Measurements from ENCODE around the gene QRFP. TPM values are rescaled to one million over a fixed set of nuclear protein-coding genes. Genes with fewer than 3 reads are reported as not detected.

QRFP gene
- polyA plus RNA-seq, 3 donors: 0.18 to 0.60 (median 0.21) TPM

- TF ChIP-seq CTCF (IDR thresholded peaks at IDR 0.05): no peak
- H3K36me3 ChIP-seq (replicated peaks in 1 of 2; ENCODE audit: control insufficient read depth in 1 of 2, insufficient read depth in 2 of 2, low read length in 2 of 2): no peaks in the 10 kb centered on the region
- peaks cover 36% of the 10 kb centered on the region for H4K20me1 ChIP-seq (ENCODE audit: insufficient read depth, low read length)
- no peak overlapping the region for H3K9ac ChIP-seq (ENCODE audit: insufficient read depth, low read length, poor library complexity, severe bottlenecking)
- no peaks in the 10 kb centered on the region for H3K9me3 ChIP-seq (replicated peaks in 1 of 2; ENCODE audit: control insufficient read depth in 1 of 2, insufficient read depth in 1 of 2, low read length in 2 of 2)
- no peak overlapping the region for H3K4me2 ChIP-seq (replicated peaks; ENCODE audit: extremely low read depth, low read length, poor library complexity, severe bottlenecking)
- peaks cover 27% of the 10 kb centered on the region for H3K4me1 Mint-ChIP-seq
- no CpG with 5 or more reads among the region's 7 CpGs for WGBS (ENCODE audit: insufficient coverage)
- no peak overlapping the region for H3K4me3 ChIP-seq (replicated peaks in 1 of 3; ENCODE audit: low read depth in 2 of 3, low read length in 3 of 3)
- H3K4me1 ChIP-seq (ENCODE audit: control insufficient read depth in 1 of 2, insufficient read depth in 2 of 2, low read length in 2 of 2): peaks cover 0 to 4% of the 10 kb centered on the region in 2 donors
- H3K27me3 ChIP-seq (ENCODE audit: control insufficient read depth in 2 of 2, insufficient read depth in 2 of 2, low read length in 2 of 2): no peaks in the 10 kb centered on the region
- peaks cover 0 to 3% (median 0%) of the 10 kb centered on the region in 7 donors for H3K9me3 Mint-ChIP-seq
- intact Hi-C loops (cut with micrococcal nuclease): no loop called here
- peaks cover 0 to 1% (median 1%) of the 10 kb centered on the region in 3 donors for H3K27me3 Mint-ChIP-seq (ENCODE audit: low read depth in 3 of 3)
- no peak overlapping the region for H3K27ac Mint-ChIP-seq
- H2AFZ ChIP-seq (ENCODE audit: insufficient read depth, low read depth, low read length, poor library complexity, severe bottlenecking): no peak overlapping the region
- no peak for DNase-seq
- H3K4me3 Mint-ChIP-seq: no peak overlapping the region
- no peak overlapping the region for H3K27ac ChIP-seq (ENCODE audit: low read depth in 1 of 2, low read length in 2 of 2)
- H3K36me3 Mint-ChIP-seq: no peaks in the 10 kb centered on the region
- peaks cover 77% of the 10 kb centered on the region for H3K79me2 ChIP-seq (ENCODE audit: insufficient read depth, low read length)
These were observed 50.6 kb downstream of the QRFP start for GRCh38 chr9:130845901-130846481.

- H3K4me1 ChIP-seq (ENCODE audit: control insufficient read depth in 1 of 2, insufficient read depth in 2 of 2, low read length in 2 of 2): peaks cover 0 to 4% of the 10 kb centered on the region in 2 donors
- no peak overlapping the region for H3K9ac ChIP-seq (ENCODE audit: insufficient read depth, low read length, poor library complexity, severe bottlenecking)
- DNase-seq: no peak
- no peaks in the 10 kb centered on the region for H3K9me3 ChIP-seq (replicated peaks in 1 of 2; ENCODE audit: control insufficient read depth in 1 of 2, insufficient read depth in 1 of 2, low read length in 2 of 2)
- TF ChIP-seq CTCF (IDR thresholded peaks at IDR 0.05): no peak
- no peak overlapping the region for H2AFZ ChIP-seq (ENCODE audit: insufficient read depth, low read depth, low read length, poor library complexity, severe bottlenecking)
- Mint-ChIP-seq H3K4me3 (no peak overlapping the region), H3K36me3 (no peaks in the 10 kb centered on the region), H3K4me1 (peaks cover 27% of the 10 kb centered on the region), H3K27ac (no peak overlapping the region), H3K9me3 (peaks cover 0 to 3% (median 0%) of the 10 kb centered on the region in 7 donors), H3K27me3 (ENCODE audit: low read depth in 3 of 3) (peaks cover 0 to 1% (median 1%) of the 10 kb centered on the region in 3 donors)
- no peak overlapping the region for H3K4me3 ChIP-seq (replicated peaks in 1 of 3; ENCODE audit: low read depth in 2 of 3, low read length in 3 of 3)
- peaks cover 81% of the 10 kb centered on the region for H3K79me2 ChIP-seq (ENCODE audit: insufficient read depth, low read length)
- no peak overlapping the region for H3K27ac ChIP-seq (ENCODE audit: low read depth in 1 of 2, low read length in 2 of 2)
- H3K36me3 ChIP-seq (replicated peaks in 1 of 2; ENCODE audit: control insufficient read depth in 1 of 2, insufficient read depth in 2 of 2, low read length in 2 of 2): no peaks in the 10 kb centered on the region
- no peaks in the 10 kb centered on the region for H3K27me3 ChIP-seq (ENCODE audit: control insufficient read depth in 2 of 2, insufficient read depth in 2 of 2, low read length in 2 of 2)
- no peak overlapping the region for H3K4me2 ChIP-seq (replicated peaks; ENCODE audit: extremely low read depth, low read length, poor library complexity, severe bottlenecking)
- peaks cover 40% of the 10 kb centered on the region for H4K20me1 ChIP-seq (ENCODE audit: insufficient read depth, low read length)
- intact Hi-C loops (cut with micrococcal nuclease): no loop called here
- WGBS (ENCODE audit: insufficient coverage): 53% methylated on average over 3 of the region's 10 CpGs
These were observed 51.4 kb downstream of the QRFP start for GRCh38 chr9:130845254-130845653.

Measured in CD14-positive monocyte (primary cell).